WTC11 (cell line): ENCODE measurements around the gene DDI1. TPM values are rescaled to one million over a fixed set of nuclear protein-coding genes. Genes with fewer than 3 reads are reported as not detected.

Experiments
- ATAC-seq: fragments of 200-7000 bp; cut with Tn5 transposase; 2 replicates; pipeline ENCODE4 v1.10.0; 2021; ENCODE audit warnings: mild to moderate bottlenecking, moderate library complexity
- CTCF ChIA-PET: fragments of 300-600 bp; sonication (Branson Sonifier 250); formaldehyde crosslinking; loops from one replicate; lab custom pipeline; 2021; ENCODE audit warnings: antibody characterized with exemption; lab: Charles Lee
- POLR2A ChIA-PET: fragments of 350-600 bp; sonication (Branson Sonifier 250); formaldehyde crosslinking; loops from one replicate; lab custom pipeline; 2021; ENCODE audit warnings: antibody characterized with exemption; lab: Charles Lee
- DNase-seq: peaks from one replicate; pipeline ENCODE4 v3.0.0; 2021; ENCODE audit warnings: low spot score
- H3K27ac Mint-ChIP-seq: 2 replicates; pipeline ENCODE4 v1.8.0; 2021; ENCODE audit warnings: mixed read lengths
- H3K27me3 Mint-ChIP-seq: 2 replicates; pipeline ENCODE4 v1.8.0; 2021; ENCODE audit warnings: low read depth, mild to moderate bottlenecking, moderate library complexity, mixed read lengths
- H3K36me3 Mint-ChIP-seq: 2 replicates; pipeline ENCODE4 v1.8.0; 2021; ENCODE audit warnings: mixed read lengths
- H3K4me1 Mint-ChIP-seq: 2 replicates; pipeline ENCODE4 v1.8.0; 2022; ENCODE audit warnings: mixed read lengths
- H3K4me3 Mint-ChIP-seq: 2 replicates; pipeline ENCODE4 v1.8.0; 2021; ENCODE audit warnings: mild to moderate bottlenecking, moderate library complexity, mixed read lengths
- H3K9me3 Mint-ChIP-seq: 2 replicates; pipeline ENCODE4 v1.8.0; 2021; ENCODE audit warnings: mixed read lengths
- ATF1 ChIP-seq: sonication (generic); formaldehyde crosslinking; IDR thresholded peaks from 2 replicates; pipeline ENCODE4 v1.8.1; 2023; ENCODE audit warnings: mild to moderate bottlenecking, moderate library complexity, missing genetic modification reagents
- ELF4 ChIP-seq: sonication (generic); formaldehyde crosslinking; IDR thresholded peaks from 2 replicates; pipeline ENCODE4 v1.8.1; 2022; ENCODE audit warnings: low read depth, mild to moderate bottlenecking, moderate library complexity, missing genetic modification reagents
- FOXJ3 ChIP-seq: sonication (generic); formaldehyde crosslinking; IDR thresholded peaks from 2 replicates; pipeline ENCODE4 v1.9.0; 2021; ENCODE audit warnings: missing genetic modification reagents, mild to moderate bottlenecking, borderline replicate concordance
- FOXK1 ChIP-seq: sonication (generic); formaldehyde crosslinking; IDR thresholded peaks from 2 replicates; pipeline ENCODE4 v1.8.0; 2022; ENCODE audit warnings: mild to moderate bottlenecking, moderate library complexity, missing genetic modification reagents
- KAT7 ChIP-seq: sonication (generic); formaldehyde crosslinking; IDR thresholded peaks from 2 replicates; pipeline ENCODE4 v1.8.1; 2023; ENCODE audit warnings: missing genetic modification reagents, mild to moderate bottlenecking, borderline replicate concordance
- NFYB ChIP-seq: sonication (generic); formaldehyde crosslinking; conservative IDR thresholded peaks from 2 replicates; pipeline ENCODE4 v1.8.0; 2022; ENCODE audit warnings: low read depth, missing genetic modification reagents
- SP1 ChIP-seq: sonication (generic); formaldehyde crosslinking; conservative IDR thresholded peaks from 2 replicates; pipeline ENCODE4 v1.8.1; 2022; ENCODE audit warnings: missing genetic modification reagents
- ZNF416 ChIP-seq: fragments of 250-450 bp; sonication (Bioruptor Pico); IDR thresholded peaks from 2 replicates; pipeline ENCODE4 v1.9.0; 2021; ENCODE audit warnings: mild to moderate bottlenecking, inconsistent platforms
- ZNF671 ChIP-seq: fragments of 250-450 bp; sonication (Bioruptor Pico); IDR thresholded peaks from 2 replicates; pipeline ENCODE4 v1.8.0; 2021; ENCODE audit warnings: mild to moderate bottlenecking
- total RNA-seq: library from RNA; stranded (reverse); gene quantifications from 3 replicates; pipeline ENCODE4 v1.2.3, GENCODE V29; 2021
- TF ChIP-seq, protein P1 (sequence below): sonication (generic); formaldehyde crosslinking; IDR thresholded peaks from 2 replicates; pipeline ENCODE4 v1.8.0; 2022; ENCODE audit warnings: missing genetic modification reagents
- TF ChIP-seq, protein P2 (sequence below): fragments of 250-450 bp; sonication (Bioruptor Pico); conservative IDR thresholded peaks from 2 replicates; pipeline ENCODE4 v1.9.0; 2021; ENCODE audit warnings: mild to moderate bottlenecking
- TF ChIP-seq, protein P3 (sequence below): sonication (generic); formaldehyde crosslinking; IDR thresholded peaks from 2 replicates; pipeline ENCODE4 v1.8.1; 2023; ENCODE audit warnings: mild to moderate bottlenecking, missing genetic modification reagents, borderline replicate concordance
- TF ChIP-seq, protein P4 (sequence below): sonication (generic); formaldehyde crosslinking; IDR thresholded peaks from 2 replicates; pipeline ENCODE4 v1.8.1; 2023; ENCODE audit warnings: mild to moderate bottlenecking, missing genetic modification reagents, moderate library complexity
- TF ChIP-seq, protein P5 (sequence below): sonication (generic); formaldehyde crosslinking; IDR thresholded peaks from 2 replicates; pipeline ENCODE4 v1.8.0; 2023; ENCODE audit warnings: missing genetic modification reagents
- TF ChIP-seq, protein P6 (sequence below): fragments of 250-450 bp; sonication (Bioruptor Pico); IDR thresholded peaks from 2 replicates; pipeline ENCODE4 v2.1.2; 2022; ENCODE audit warnings: mild to moderate bottlenecking, moderate library complexity
- TF ChIP-seq, protein P7 (sequence below): sonication (generic); formaldehyde crosslinking; IDR thresholded peaks from 2 replicates; pipeline ENCODE4 v1.8.0; 2022; ENCODE audit warnings: mild to moderate bottlenecking, missing genetic modification reagents
- TF ChIP-seq, protein P8 (sequence below): sonication (generic); formaldehyde crosslinking; IDR thresholded peaks from 2 replicates; pipeline ENCODE4 v1.8.1; 2022; ENCODE audit warnings: mild to moderate bottlenecking, moderate library complexity, missing genetic modification reagents

DDI1 gene
- total RNA-seq, 1 experiment from 2014 or later: not detected

DNA sequence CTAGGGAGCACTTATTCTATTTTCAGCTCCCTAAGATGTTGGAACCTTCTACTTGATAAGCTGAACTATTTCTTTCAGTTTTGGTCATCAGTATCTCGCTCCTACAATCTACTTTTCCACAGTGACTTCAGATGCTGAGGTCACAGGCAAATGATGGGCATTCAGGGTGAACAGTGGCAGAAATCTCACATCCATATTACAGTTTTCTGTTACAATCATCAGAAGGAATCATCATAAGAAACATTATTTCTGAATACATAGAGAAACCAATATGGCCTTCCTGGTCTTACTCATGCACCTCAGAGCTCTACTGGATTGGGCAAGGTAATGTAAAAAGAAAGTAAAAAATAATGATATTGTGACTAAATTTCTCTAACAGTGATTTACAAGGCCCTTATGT lies 39.4 kb upstream of the DDI1 start:
- no peak for TF ChIP-seq ELF4 (CRISPR knock-in tag)
- TF ChIP-seq, protein P1, sequence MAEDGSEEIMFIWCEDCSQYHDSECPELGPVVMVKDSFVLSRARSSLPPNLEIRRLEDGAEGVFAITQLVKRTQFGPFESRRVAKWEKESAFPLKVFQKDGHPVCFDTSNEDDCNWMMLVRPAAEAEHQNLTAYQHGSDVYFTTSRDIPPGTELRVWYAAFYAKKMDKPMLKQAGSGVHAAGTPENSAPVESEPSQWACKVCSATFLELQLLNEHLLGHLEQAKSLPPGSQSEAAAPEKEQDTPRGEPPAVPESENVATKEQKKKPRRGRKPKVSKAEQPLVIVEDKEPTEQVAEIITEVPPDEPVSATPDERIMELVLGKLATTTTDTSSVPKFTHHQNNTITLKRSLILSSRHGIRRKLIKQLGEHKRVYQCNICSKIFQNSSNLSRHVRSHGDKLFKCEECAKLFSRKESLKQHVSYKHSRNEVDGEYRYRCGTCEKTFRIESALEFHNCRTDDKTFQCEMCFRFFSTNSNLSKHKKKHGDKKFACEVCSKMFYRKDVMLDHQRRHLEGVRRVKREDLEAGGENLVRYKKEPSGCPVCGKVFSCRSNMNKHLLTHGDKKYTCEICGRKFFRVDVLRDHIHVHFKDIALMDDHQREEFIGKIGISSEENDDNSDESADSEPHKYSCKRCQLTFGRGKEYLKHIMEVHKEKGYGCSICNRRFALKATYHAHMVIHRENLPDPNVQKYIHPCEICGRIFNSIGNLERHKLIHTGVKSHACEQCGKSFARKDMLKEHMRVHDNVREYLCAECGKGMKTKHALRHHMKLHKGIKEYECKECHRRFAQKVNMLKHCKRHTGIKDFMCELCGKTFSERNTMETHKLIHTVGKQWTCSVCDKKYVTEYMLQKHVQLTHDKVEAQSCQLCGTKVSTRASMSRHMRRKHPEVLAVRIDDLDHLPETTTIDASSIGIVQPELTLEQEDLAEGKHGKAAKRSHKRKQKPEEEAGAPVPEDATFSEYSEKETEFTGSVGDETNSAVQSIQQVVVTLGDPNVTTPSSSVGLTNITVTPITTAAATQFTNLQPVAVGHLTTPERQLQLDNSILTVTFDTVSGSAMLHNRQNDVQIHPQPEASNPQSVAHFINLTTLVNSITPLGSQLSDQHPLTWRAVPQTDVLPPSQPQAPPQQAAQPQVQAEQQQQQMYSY (CRISPR knock-in tag): no peak
- no peak for TF ChIP-seq ATF1 (CRISPR knock-in tag)
- TF ChIP-seq, protein P2, sequence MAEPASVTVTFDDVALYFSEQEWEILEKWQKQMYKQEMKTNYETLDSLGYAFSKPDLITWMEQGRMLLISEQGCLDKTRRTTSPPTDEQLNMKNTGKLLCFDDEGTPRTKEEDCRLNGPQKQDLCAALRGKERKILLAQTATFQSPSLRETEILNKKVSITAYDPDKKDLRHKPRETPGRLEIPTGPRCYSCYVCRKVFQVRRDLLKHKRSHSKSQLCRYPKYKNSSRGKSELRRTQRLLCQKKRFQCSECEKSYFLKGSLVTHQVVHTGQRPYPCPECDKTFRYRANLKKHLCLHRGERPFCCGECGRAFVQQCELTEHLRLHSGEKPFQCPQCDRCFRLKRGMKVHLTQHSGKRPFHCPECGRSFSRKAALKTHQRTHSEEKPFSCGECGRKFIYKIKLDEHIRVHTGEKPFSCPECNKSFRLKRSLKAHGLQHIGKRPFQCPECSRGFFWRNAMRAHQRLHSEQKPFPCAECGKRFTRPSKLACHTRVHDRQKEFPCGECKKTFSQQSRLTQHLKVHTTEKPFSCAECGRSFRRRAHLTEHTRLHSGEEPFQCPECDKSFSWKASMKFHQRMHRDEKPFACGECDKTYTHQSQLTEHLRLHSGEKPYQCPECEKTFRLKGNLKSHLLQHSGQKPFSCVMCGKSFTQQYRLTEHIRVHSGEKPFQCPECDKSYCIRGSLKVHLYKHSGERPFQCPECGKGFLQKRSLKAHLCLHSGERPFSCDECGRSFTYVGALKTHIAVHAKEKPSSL (CRISPR knock-in tag): no peak
- no peak for TF ChIP-seq ZNF416
- TF ChIP-seq, protein P3, sequence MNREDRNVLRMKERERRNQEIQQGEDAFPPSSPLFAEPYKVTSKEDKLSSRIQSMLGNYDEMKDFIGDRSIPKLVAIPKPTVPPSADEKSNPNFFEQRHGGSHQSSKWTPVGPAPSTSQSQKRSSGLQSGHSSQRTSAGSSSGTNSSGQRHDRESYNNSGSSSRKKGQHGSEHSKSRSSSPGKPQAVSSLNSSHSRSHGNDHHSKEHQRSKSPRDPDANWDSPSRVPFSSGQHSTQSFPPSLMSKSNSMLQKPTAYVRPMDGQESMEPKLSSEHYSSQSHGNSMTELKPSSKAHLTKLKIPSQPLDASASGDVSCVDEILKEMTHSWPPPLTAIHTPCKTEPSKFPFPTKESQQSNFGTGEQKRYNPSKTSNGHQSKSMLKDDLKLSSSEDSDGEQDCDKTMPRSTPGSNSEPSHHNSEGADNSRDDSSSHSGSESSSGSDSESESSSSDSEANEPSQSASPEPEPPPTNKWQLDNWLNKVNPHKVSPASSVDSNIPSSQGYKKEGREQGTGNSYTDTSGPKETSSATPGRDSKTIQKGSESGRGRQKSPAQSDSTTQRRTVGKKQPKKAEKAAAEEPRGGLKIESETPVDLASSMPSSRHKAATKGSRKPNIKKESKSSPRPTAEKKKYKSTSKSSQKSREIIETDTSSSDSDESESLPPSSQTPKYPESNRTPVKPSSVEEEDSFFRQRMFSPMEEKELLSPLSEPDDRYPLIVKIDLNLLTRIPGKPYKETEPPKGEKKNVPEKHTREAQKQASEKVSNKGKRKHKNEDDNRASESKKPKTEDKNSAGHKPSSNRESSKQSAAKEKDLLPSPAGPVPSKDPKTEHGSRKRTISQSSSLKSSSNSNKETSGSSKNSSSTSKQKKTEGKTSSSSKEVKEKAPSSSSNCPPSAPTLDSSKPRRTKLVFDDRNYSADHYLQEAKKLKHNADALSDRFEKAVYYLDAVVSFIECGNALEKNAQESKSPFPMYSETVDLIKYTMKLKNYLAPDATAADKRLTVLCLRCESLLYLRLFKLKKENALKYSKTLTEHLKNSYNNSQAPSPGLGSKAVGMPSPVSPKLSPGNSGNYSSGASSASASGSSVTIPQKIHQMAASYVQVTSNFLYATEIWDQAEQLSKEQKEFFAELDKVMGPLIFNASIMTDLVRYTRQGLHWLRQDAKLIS (CRISPR knock-in tag): no peak
- TF ChIP-seq, protein P4, sequence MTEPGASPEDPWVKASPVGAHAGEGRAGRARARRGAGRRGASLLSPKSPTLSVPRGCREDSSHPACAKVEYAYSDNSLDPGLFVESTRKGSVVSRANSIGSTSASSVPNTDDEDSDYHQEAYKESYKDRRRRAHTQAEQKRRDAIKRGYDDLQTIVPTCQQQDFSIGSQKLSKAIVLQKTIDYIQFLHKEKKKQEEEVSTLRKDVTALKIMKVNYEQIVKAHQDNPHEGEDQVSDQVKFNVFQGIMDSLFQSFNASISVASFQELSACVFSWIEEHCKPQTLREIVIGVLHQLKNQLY (CRISPR knock-in tag): no peak
- TF ChIP-seq, protein P5, sequence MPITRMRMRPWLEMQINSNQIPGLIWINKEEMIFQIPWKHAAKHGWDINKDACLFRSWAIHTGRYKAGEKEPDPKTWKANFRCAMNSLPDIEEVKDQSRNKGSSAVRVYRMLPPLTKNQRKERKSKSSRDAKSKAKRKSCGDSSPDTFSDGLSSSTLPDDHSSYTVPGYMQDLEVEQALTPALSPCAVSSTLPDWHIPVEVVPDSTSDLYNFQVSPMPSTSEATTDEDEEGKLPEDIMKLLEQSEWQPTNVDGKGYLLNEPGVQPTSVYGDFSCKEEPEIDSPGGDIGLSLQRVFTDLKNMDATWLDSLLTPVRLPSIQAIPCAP (CRISPR knock-in tag): no peak
- TF ChIP-seq SP1 (CRISPR knock-in tag): no peak
- no peak for TF ChIP-seq KAT7
- TF ChIP-seq, all 79 proteins: peak for 0

DNA sequence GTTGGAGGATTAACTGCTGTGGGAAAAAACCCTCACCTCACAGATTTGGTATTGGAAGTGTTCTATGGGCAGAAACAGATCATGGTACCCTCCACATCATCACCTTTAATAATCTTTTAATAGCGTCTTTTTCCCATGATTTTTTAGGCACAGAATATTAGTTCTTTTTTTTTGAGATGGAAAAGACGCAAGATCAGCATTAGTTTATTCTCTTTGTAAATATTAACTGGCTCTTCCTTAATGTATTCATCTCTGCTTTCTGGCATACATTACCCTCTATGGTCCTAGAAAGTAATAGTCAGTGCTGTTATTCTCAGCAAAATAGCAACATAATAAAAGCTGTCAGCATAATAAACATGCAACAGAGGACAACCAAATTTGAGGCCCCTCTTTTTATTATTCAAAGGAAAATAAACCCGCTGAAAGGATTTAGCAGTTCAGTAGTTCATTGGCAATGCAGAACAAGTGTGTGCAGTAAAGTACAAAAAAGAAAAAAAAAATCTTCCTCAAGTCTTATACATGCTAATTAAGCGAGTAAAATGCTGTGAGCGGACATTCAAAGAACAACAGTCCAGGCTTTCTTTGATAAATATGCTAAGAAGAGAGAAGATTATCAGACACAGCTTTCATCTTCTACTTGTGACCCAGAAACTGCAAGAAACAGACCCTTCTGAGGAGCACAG lies 37.5 kb upstream of the DDI1 start:
- no peak for DNase-seq
- Mint-ChIP-seq H3K4me3 (no peak overlapping the region), H3K27ac (no peak overlapping the region), H3K4me1 (no peaks in the 10 kb centered on the region), H3K36me3 (no peaks in the 10 kb centered on the region), H3K9me3 (no peaks in the 10 kb centered on the region), H3K27me3 (no peaks in the 10 kb centered on the region)
- ChIA-PET POLR2A (no interaction called here), CTCF (no interaction called here)
- TF ChIP-seq FOXJ3 (CRISPR knock-in tag) (no peak), NFYB (CRISPR knock-in tag) (no peak), FOXK1 (CRISPR knock-in tag) (no peak), ZNF671 (CRISPR knock-in tag) (no peak)
- TF ChIP-seq, protein P6, sequence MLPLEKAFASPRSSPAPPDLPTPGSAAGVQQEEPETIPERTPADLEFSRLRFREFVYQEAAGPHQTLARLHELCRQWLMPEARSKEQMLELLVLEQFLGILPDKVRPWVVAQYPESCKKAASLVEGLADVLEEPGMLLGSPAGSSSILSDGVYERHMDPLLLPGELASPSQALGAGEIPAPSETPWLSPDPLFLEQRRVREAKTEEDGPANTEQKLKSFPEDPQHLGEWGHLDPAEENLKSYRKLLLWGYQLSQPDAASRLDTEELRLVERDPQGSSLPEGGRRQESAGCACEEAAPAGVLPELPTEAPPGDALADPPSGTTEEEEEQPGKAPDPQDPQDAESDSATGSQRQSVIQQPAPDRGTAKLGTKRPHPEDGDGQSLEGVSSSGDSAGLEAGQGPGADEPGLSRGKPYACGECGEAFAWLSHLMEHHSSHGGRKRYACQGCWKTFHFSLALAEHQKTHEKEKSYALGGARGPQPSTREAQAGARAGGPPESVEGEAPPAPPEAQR (CRISPR knock-in tag): no peak
- TF ChIP-seq, protein P7, sequence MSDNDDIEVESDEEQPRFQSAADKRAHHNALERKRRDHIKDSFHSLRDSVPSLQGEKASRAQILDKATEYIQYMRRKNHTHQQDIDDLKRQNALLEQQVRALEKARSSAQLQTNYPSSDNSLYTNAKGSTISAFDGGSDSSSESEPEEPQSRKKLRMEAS (CRISPR knock-in tag): no peak
- TF ChIP-seq, protein P8, sequence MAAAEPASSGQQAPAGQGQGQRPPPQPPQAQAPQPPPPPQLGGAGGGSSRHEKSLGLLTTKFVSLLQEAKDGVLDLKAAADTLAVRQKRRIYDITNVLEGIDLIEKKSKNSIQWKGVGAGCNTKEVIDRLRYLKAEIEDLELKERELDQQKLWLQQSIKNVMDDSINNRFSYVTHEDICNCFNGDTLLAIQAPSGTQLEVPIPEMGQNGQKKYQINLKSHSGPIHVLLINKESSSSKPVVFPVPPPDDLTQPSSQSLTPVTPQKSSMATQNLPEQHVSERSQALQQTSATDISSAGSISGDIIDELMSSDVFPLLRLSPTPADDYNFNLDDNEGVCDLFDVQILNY (CRISPR knock-in tag): no peak
- no peak for ATAC-seq

More for the DNA sequence above, 39.4 kb upstream of the DDI1 start:
- H3K4me3 Mint-ChIP-seq: no peak overlapping the region
- ChIA-PET POLR2A (no interaction called here), CTCF (interaction anchor here (1.2 kb wide), 1 partner anchor 314 kb away, joined by 3 read pairs; no protein-coding TSS in a partner anchor)
- no peak for DNase-seq
- H3K4me1 Mint-ChIP-seq: no peaks in the 10 kb centered on the region
- no peak overlapping the region for H3K27ac Mint-ChIP-seq
- H3K36me3 Mint-ChIP-seq: no peaks in the 10 kb centered on the region
- no peaks in the 10 kb centered on the region for H3K27me3 Mint-ChIP-seq
- H3K9me3 Mint-ChIP-seq: no peaks in the 10 kb centered on the region
- no peak for ATAC-seq
